HG02759 (cell line): ENCODE data around the gene NPHP3.
A peak's percentile ranks its signal among the peaks of the same experiment; 100 is the strongest.
"Not testable (repeated sequence)": the region's sequence is repeated elsewhere in the genome, so short reads cannot be mapped to it uniquely, and the experiment has no call there.

Experiments used
- ATAC-seq: cut with Tn5 transposase; IDR thresholded peaks from one replicate; pipeline ENCODE4 v1.9.1; 2021; ENCODE audit warnings: mild to moderate bottlenecking, moderate library complexity; ENCODE audit not compliant: unreplicated experiment

Gene NPHP3

DNA sequence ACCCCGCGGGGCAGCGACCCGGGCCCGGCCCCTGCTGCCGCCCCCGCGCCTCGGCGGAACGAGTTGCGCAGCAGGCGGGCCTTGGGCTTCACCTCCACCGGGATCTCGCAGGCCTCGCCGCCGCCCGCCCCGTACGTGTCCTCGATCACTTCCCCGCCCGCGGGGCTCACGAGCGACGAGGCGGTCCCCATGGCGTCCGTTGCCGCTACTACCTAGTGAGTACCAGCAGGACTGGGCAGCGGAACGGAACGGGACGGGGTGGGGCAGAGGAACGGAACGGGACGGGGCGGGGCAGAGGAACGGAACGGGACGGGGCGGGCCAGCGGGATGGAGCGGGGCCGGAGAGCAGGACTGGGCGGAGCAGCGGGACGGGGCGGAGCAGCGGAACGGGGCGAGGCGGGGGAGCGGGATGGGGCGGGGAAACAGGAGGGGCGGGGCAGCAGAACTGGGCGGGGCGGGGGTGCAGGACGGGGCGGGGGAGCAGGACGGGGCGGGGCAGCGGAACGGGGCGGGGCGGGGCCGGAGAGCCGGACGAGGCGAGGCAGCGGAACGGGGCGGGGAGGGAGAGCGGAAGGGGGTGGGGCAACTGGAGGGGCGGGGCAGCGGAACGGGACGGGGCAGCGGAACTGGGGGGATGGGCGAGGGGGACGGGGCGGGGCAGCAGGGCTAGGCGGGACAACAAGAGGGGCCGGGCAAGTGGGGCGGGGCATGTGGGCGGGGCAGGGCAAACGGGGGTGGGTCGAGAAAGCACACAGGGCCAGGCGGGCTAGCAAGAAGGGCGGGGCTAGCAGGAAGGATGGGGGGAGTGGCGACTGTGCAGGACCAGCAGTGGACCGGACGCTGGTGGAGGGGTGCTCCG is at the start of gene NPHP3:
Gene NPHP3, minus strand, starts transcription at position 245 of the 859 bp plus-strand sequence. Its CDS starts 54 bp downstream, at position 191.
- peak; percentile 82 for ATAC-seq

- ATAC-seq = no peak
These were observed 36.5 kb upstream of the NPHP3 start for GRCh38 chr3:132758740-132759139.

- no peak for ATAC-seq
These were observed 34.0 kb upstream of the NPHP3 start for GRCh38 chr3:132756108-132756650.

DNA sequence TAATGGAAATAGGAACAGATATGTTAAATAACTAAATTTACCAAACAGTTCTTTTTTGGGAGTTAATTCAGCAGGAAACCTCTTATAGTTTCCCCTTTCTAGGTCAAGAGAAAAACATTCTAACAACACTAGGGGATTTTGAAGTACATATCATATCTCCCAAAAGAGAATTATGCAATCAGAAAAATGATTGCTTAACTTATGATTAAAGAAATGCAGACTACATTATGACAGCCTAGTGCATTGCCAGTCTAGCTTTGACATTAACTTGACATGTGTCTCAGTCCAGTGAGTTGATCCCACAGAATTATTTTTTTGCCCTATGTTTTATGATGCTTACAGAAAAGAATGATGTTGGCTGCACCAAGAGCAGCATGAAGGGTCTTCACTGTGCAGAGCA is 31.7 kb upstream of the NPHP3 start:
- ATAC-seq = no peak

DNA sequence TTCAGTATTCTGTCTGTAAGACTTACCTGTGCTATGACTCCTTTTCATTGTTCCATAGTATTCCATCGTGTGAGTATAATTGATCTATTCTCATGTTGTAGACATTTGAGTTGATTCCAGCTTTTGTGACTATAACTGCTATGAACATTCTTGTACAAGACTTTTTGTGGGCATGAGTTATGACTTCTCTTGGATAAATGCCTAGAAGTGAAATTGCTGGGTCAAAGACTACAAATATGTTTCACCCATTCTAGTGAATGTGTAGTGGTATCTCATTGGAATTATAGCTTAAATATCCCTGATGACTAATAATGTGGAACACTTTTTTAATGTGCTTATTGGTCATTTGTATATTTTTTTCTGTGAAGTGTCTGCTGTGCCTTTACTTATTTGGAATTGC is 27.6 kb upstream of the NPHP3 start:
- no peak for ATAC-seq

GRCh38 chr3:132746720-132747119 is 24.5 kb upstream of the NPHP3 start:
- ATAC-seq = not testable (repeated sequence)

- ATAC-seq = no peak
These were observed 16.1 kb upstream of the NPHP3 start for GRCh38 chr3:132738314-132738713.

GRCh38 chr3:132735589-132735988 is 13.4 kb upstream of the NPHP3 start:
- no peak for ATAC-seq

GRCh38 chr3:132730891-132731580 is 8.8 kb upstream of the NPHP3 start:
- ATAC-seq = no peak

DNA sequence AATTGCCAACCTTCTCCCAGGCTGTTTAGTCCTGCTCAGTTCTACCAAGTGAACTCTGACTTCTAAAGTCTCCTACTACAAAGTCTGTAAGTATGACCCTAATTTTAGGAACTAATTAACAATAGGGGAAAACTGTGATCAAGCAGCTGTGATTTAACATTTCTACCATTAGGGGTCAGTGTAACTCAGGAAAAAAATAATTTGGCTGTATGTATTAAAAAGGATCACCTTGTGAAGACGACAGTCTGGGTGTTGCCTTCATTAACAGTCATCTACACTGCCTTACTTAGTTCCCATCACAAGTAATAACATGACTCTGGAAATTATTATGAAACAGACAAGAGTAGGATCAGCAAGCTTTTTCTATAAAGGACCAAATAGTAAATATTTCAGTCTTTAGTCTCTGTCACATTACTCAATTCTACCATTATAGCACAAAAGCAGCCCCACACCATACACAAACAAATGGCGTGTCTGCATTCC is 4.2 kb upstream of the NPHP3 start:
- ATAC-seq = no peak

DNA sequence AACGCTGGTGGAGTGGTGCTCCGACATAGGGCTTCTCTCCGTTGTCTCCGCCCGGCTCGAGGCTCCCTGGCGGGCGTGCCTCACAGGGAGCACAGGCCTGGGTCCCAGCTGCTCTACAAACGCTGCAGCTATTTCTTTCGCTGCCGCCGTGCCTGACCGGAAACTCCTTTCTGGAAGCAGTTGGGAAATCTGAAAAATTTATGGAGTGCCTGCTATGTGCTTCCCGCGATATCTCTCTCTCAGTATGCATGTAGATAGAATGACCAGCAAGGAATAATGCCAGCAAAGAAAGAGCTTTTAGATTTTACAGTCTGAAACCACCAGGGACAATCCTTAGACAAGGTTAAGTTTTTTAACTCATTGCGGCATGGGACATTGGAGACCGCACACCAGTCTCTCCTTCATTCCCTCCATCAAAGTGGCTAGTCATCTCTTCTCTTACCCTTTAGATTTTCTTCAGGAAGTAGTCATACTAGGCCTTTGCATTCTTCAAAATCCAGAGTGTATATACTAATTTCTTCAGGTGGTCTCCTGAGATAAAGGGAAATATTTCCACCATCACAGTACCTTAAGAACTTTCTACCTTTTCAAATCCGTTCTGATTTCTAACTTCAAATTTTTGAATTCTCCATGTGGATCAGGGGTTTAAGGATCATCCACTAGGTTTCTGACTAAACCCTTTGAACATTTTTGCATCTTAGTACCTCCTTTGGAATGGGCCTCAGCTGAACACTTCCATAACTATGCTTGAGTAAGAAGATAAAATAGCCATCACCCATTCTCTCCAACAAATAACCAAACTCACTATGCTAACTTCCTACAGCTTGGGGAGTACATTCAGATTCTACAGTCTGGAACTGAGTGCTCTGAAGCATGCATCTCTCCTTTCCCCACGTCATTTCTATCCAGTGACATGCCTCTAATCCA is 1.1 kb upstream of the NPHP3 start:
- ATAC-seq = no peak

- ATAC-seq = no peak
These were observed 587 bp downstream of the NPHP3 start for GRCh38 chr3:132721479-132722164.

GRCh38 chr3:132720228-132720627 is 2.0 kb downstream of the NPHP3 start:
- no peak for ATAC-seq

DNA sequence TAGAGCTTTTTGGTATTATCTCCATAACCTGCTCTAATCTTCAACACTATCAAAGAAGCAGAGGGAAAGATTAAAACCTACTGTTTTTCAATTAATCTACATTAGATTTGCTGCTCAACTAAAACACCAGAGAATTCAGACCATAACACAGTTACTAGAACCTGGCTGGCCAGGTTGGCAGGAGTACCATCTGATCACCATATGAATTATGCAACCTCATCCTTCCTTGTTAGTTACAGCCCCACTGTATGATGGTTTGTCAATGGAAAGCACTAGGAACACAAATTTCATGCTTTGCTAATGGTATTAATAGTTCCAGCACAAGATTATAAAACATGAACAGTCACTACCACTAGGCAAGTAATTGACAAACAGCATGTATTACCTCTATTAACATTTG is 5.8 kb downstream of the NPHP3 start:
- no peak for ATAC-seq

GRCh38 chr3:132713977-132714727 is 8.1 kb downstream of the NPHP3 start:
- no peak for ATAC-seq

DNA sequence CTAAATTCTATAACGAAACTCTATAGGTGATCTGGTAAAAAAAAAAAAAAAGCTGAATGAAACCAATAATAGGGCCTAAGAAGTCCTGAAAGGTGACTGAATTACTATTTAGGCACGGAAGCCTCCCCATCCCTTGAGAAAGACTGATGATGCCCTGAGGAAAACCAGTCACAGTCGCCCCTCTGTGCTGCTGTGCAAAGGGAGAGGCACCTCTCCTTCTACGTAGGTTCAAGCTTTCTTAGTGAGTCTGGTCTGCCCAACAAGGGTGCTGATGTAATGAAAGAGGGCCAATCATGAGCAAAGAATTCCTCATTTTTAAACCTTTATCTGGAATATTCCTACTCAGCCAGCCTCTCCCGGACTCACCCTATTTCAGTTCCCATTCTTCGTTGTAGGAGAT is 11.9 kb downstream of the NPHP3 start:
- no peak for ATAC-seq

GRCh38 chr3:132709761-132710160 is 12.4 kb downstream of the NPHP3 start:
- no peak for ATAC-seq

GRCh38 chr3:132703733-132704132 is 18.5 kb downstream of the NPHP3 start:
- ATAC-seq = no peak

GRCh38 chr3:132695422-132695821 is 26.8 kb downstream of the NPHP3 start:
- no peak for ATAC-seq
